ENCODE measurements around the gene LBX2.
A peak's percentile ranks its signal among the peaks of the same experiment; 100 is the strongest.
"Not testable (repeated sequence)": the region's sequence is repeated elsewhere in the genome, so short reads cannot be mapped to it uniquely, and the experiment has no call there.

The LBX2 gene

DNA sequence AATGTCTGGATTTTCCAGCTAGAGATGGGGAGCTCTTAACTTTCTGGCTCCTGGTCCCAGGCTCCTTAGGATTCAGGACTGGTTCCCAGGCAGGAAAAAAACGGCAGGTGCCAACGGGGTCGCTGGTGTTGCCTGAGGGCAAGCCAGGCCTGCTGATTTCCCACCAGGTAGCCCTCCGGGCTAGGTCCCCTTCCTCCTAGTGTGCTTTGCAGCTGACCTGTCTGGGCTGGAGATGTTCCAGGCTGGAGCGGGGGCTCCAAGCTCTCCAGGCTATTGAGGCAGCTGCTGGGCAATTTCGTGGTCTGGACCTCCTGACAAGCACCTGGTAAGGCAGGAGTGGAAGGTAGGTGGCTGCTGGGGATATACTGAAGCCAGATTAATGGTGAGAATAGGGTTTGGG, 24.9 kb downstream of the LBX2 start:
- no peaks in the 10 kb centered on the region for H3K27me3 ChIP-seq (replicated peaks)
- DNase-seq: no peak
- TF ChIP-seq, protein P1, sequence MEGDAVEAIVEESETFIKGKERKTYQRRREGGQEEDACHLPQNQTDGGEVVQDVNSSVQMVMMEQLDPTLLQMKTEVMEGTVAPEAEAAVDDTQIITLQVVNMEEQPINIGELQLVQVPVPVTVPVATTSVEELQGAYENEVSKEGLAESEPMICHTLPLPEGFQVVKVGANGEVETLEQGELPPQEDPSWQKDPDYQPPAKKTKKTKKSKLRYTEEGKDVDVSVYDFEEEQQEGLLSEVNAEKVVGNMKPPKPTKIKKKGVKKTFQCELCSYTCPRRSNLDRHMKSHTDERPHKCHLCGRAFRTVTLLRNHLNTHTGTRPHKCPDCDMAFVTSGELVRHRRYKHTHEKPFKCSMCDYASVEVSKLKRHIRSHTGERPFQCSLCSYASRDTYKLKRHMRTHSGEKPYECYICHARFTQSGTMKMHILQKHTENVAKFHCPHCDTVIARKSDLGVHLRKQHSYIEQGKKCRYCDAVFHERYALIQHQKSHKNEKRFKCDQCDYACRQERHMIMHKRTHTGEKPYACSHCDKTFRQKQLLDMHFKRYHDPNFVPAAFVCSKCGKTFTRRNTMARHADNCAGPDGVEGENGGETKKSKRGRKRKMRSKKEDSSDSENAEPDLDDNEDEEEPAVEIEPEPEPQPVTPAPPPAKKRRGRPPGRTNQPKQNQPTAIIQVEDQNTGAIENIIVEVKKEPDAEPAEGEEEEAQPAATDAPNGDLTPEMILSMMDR (IDR thresholded peaks at IDR 0.05; ENCODE audit: low read depth, low read length, missing control alignments): no peak
- H3K36me3 ChIP-seq (replicated peaks): peaks cover 15% of the 10 kb centered on the region
- H3K4me3 ChIP-seq (ENCODE audit: low read depth, low read length): no peak overlapping the region
- H3K27ac ChIP-seq: no peak overlapping the region
- in situ Hi-C loops (cut with HindIII; ENCODE audit: low pct_ligation_motif_present, low sequenced_read_pairs): no loop called here

DNA sequence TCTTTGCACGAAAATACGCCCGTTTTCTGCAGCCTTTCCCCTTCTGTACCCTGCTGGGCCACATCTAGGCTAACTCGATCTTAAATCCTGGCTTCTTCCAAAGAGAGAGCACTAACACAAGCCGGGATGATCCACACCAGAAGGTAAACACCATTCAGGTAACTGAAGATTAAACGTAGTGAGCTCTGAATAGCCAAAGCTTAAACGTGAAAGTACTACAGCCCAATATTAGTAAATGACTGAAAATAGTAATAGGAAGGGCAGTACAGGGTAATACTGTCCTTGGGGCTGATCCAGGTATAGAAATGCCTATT, 26.5 kb downstream of the LBX2 start:
- in situ Hi-C loops (cut with HindIII; ENCODE audit: low pct_ligation_motif_present, low sequenced_read_pairs): no loop called here

DNA sequence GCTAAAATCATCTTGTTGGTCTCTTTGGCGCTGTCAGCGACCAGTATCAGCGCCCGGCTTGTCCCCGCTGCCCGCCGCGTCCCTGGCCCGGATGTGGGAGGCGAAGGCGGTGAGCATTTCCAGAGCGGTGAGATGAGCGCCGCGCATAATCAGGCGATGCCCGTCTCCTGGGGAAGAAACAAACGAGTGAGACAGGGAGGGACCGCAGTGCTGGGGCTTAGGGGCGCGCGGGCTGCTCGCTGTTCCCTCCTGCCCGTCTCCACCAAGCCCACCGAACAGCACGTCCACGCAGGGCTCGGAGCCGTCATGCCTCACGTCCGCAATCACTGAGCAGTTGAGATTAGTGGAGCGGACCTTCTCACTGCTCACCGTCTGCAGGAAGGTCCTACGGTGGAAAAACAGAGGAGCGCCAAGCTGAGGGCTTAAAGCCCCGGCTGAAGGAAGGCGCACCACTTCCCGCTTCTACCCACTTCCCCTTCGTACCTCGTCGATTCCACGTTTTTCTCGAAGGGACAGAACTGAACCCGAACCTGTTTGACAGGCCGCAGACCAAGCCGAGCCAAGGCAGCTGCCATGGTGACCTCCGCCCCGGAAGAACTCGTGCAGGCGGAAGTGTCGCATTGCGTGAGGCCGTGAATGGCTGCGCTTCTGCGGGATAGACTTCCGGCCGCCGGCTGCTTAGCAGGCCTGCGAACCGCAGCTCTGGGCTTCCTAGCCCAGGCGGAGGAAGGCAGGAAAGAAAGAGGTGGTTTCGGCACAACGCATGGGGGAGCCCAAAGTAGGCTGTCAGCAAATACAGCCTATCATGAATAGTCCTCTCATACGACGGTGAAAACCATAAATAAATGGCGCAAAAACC, 27.1 kb downstream of the LBX2 start, which contains the start of gene MRPL53:
Gene MRPL53 (minus strand): TSS at position 595 of the 859 bp plus-strand sequence. CDS start 20 bp downstream, at position 575.
- Histone ChIP-seq H3K36me3 (replicated peaks) (peaks cover 15% of the 10 kb centered on the region), H3K4me3 (ENCODE audit: low read depth, low read length) (peak within 1 kb of the TSS; percentile 87), H3K27ac (peak within 1 kb of the TSS; percentile 64), H3K27me3 (replicated peaks) (no peaks in the 10 kb centered on the region)
- TF ChIP-seq, protein P1 (IDR thresholded peaks at IDR 0.05; ENCODE audit: low read depth, low read length, missing control alignments): no peak
- in situ Hi-C loops (cut with HindIII; ENCODE audit: low pct_ligation_motif_present, low sequenced_read_pairs): no loop called here
- DNase-seq: peak; percentile 91

More for the DNA sequence above, 26.5 kb downstream of the LBX2 start:
- Histone ChIP-seq H3K27ac (peak overlapping the region; percentile 64), H3K4me3 (ENCODE audit: low read depth, low read length) (peak overlapping the region; percentile 87), H3K36me3 (replicated peaks) (peaks cover 15% of the 10 kb centered on the region), H3K27me3 (replicated peaks) (no peaks in the 10 kb centered on the region)
- no peak for DNase-seq
- TF ChIP-seq, protein P1 (IDR thresholded peaks at IDR 0.05; ENCODE audit: low read depth, low read length, missing control alignments): no peak

DNA sequence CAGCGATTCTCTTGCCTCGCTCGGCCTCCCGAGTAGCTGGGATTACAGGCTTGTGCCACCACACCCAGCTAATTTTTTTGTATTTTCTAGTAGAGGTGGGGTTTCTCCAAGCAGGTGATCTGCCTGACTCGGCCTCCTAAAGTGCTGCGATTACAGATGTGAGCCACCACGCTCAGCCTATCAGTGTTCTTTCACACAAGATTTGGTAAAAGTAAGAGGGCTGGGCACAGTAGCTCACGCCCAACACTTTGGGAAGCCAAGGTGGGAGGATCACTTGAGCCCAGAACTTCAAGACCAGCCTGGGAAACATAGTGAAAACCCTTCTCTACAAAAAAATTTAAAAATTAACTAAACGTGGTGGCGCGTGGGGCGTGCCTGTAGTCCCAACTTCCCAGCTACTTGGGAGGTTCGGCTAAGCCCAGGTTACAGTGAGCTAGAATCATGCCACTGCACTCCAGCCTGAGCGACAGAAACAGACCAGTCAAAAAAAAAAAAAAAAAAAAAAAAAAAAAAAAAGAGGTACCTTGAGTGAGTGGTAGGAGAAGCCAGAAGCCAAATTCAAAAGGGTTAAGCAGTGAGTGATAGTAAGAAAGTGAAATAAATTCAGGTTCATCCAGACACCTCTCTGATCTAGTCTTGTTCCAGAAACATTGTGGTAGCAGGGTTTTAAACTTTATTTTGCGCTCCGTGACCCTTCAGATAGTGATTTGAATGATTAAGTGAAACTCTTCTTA, 27.9 kb downstream of the LBX2 start:
- Histone ChIP-seq H3K4me3 (ENCODE audit: low read depth, low read length) (peak overlapping the region; percentile 87), H3K27me3 (replicated peaks) (no peaks in the 10 kb centered on the region), H3K36me3 (replicated peaks) (peaks cover 15% of the 10 kb centered on the region), H3K27ac (peak overlapping the region; percentile 64)
- TF ChIP-seq, protein P1 (IDR thresholded peaks at IDR 0.05; ENCODE audit: low read depth, low read length, missing control alignments): no peak
- DNase-seq: no peak
- in situ Hi-C loops (cut with HindIII; ENCODE audit: low pct_ligation_motif_present, low sequenced_read_pairs): no loop called here

DNA sequence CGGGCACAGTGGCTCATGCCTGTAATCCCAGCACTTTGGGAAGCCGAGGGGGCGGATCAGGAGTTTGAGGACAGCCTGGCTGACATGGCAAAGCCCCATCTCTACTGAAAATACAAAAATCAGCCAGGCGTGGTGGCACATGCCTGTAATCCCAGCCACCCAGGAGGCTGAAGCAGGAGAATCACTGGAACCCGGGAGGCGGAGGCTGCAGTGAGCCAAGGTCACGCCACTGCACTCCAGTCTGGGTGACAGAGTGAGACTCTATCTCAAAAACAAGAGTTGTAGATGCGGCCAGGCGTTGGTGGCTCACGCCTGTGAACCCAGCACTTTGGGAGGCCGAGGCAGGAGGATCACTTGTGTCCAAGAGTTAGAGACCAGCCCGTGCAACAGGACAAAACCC, 28.7 kb downstream of the LBX2 start:
- peaks cover 15% of the 10 kb centered on the region for H3K36me3 ChIP-seq (replicated peaks)
- H3K27me3 ChIP-seq (replicated peaks); H3K27ac ChIP-seq; H3K4me3 ChIP-seq (ENCODE audit: low read depth, low read length); in situ Hi-C loops (cut with HindIII; ENCODE audit: low pct_ligation_motif_present, low sequenced_read_pairs); DNase-seq: not testable (repeated sequence)

DNA sequence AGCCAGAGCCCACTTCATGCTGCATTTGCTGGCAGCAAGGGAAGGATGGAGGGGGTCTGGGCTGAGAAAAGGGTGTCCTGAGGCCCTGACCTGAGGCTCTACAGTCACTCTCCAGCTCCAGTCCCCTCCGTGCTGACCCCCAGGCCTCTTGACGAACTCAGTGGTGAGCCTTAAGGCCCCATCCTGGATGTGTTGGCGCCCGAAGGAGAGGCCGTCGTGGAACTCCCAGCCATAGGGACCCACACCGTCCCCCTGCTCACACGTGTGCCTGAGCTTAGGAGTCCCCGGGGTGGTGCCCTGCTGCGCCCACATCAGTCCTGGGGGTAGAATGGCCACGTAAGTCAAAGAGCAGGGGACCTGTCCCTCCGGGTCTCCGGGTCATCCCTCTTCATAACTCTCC, 35.0 kb downstream of the LBX2 start:
- in situ Hi-C loops (cut with HindIII; ENCODE audit: low pct_ligation_motif_present, low sequenced_read_pairs): no loop called here
- DNase-seq: no peak
- H3K27ac ChIP-seq: peak overlapping the region; percentile 68
- no peaks in the 10 kb centered on the region for H3K27me3 ChIP-seq (replicated peaks)
- H3K36me3 ChIP-seq (replicated peaks): peaks cover 24% of the 10 kb centered on the region
- TF ChIP-seq, protein P1 (IDR thresholded peaks at IDR 0.05; ENCODE audit: low read depth, low read length, missing control alignments): no peak
- peak overlapping the region; percentile 88 for H3K4me3 ChIP-seq (ENCODE audit: low read depth, low read length)

All from brain microvascular endothelial cell (primary cell).